HepG2 (cell line): Measurements from ENCODE around the gene DGCR8. TPM values are rescaled to one million over a fixed set of nuclear protein-coding genes. Genes with fewer than 3 reads are reported as not detected.

Experiments
- ASH2L ChIP-seq: fragments of 300-600, 200-600 bp; sonication (generic); IDR thresholded peaks from 2 replicates; pipeline ENCODE4 v1.7.0; 2017; ENCODE audit warnings: low read depth, mild to moderate bottlenecking, moderate library complexity, mixed read lengths, low read length; ENCODE audit not compliant: insufficient read length
- DNMT3B ChIP-seq: conservative IDR thresholded peaks from 2 replicates; pipeline ENCODE4 v1.6.1; 2016; ENCODE audit warnings: missing biosample characterization, control low read depth
- FOXP1 ChIP-seq, 2 experiments: fragments of 450-650 bp in 1 of 2; IDR thresholded peaks; 2 replicates each; pipeline ENCODE4 v1.6.1; 2017 to 2018; ENCODE audit warnings: antibody characterized with exemption in 1 of 2
- HHEX ChIP-seq: IDR thresholded peaks from 2 replicates; pipeline ENCODE4 v1.6.1; 2016; ENCODE audit warnings: control low read depth
- IRX3 ChIP-seq: sonication (generic); formaldehyde crosslinking; IDR thresholded peaks from 2 replicates; pipeline ENCODE4 v1.8.1; 2023; ENCODE audit warnings: mild to moderate bottlenecking, low read depth, missing genetic modification reagents, borderline replicate concordance
- MTA1 ChIP-seq: sonication (generic); formaldehyde crosslinking; IDR thresholded peaks from 2 replicates; pipeline ENCODE4 v1.4.0; 2020; ENCODE audit warnings: missing genetic modification reagents, mild to moderate bottlenecking, borderline replicate concordance
- POLR2A ChIP-seq, 2 experiments: IDR thresholded peaks; 2 replicates each; pipeline ENCODE4 v1.6.1; 2011; ENCODE audit warnings: low read depth in 2 of 2, low read length in 2 of 2, mild to moderate bottlenecking in 1 of 2, moderate library complexity in 1 of 2; ENCODE audit not compliant: insufficient read depth in 1 of 2
- SOX6 ChIP-seq, 2 experiments: fragments of 450-650 bp in 1 of 2; sonication (generic) in 1 of 2; formaldehyde crosslinking in 1 of 2; IDR thresholded peaks; 2 replicates each; pipeline versions ENCODE4 v1.4.0 to v1.6.1; 2017 to 2020; ENCODE audit warnings: antibody characterized with exemption in 1 of 2, mild to moderate bottlenecking in 1 of 2, missing genetic modification reagents in 1 of 2
- ZFAT ChIP-seq: sonication (generic); formaldehyde crosslinking; conservative IDR thresholded peaks from 2 replicates; pipeline ENCODE4 v1.8.1; 2023; ENCODE audit warnings: missing genetic modification reagents, inconsistent platforms
- ZFP62 ChIP-seq: sonication (generic); formaldehyde crosslinking; IDR thresholded peaks from 2 replicates; pipeline ENCODE4 v1.4.0; 2020; ENCODE audit warnings: missing genetic modification reagents
- ZNF274 ChIP-seq: sonication (generic); formaldehyde crosslinking; IDR thresholded peaks from 2 replicates; pipeline ENCODE4 v1.5.1; 2020; ENCODE audit warnings: mild to moderate bottlenecking, missing genetic modification reagents
- ZNF317 ChIP-seq: sonication (generic); formaldehyde crosslinking; IDR thresholded peaks from 2 replicates; pipeline ENCODE4 v1.5.0; 2020; ENCODE audit warnings: mild to moderate bottlenecking, missing genetic modification reagents
- ZNF430 ChIP-seq: sonication (generic); formaldehyde crosslinking; IDR thresholded peaks from 2 replicates; pipeline ENCODE4 v1.9.0; 2021; ENCODE audit warnings: mild to moderate bottlenecking, missing genetic modification reagents
- ZNF549 ChIP-seq: sonication (generic); formaldehyde crosslinking; IDR thresholded peaks from 2 replicates; pipeline ENCODE4 v1.5.0; 2020; ENCODE audit warnings: missing genetic modification reagents
- ZNF589 ChIP-seq: sonication (generic); formaldehyde crosslinking; conservative IDR thresholded peaks from 2 replicates; pipeline ENCODE4 v1.8.0; 2022; ENCODE audit warnings: mild to moderate bottlenecking, moderate library complexity, missing genetic modification reagents
- ZNF746 ChIP-seq: sonication (generic); formaldehyde crosslinking; IDR thresholded peaks from 2 replicates; pipeline ENCODE4 v1.8.0; 2022; ENCODE audit warnings: mild to moderate bottlenecking, missing genetic modification reagents
- ZNF788 ChIP-seq: sonication (generic); formaldehyde crosslinking; IDR thresholded peaks from 2 replicates; pipeline ENCODE4 v1.5.0; 2020; ENCODE audit warnings: mild to moderate bottlenecking, missing genetic modification reagents, borderline replicate concordance
- ZNF790 ChIP-seq: sonication (generic); formaldehyde crosslinking; IDR thresholded peaks from 2 replicates; pipeline ENCODE4 v1.8.0; 2022; ENCODE audit warnings: missing genetic modification reagents, mild to moderate bottlenecking, borderline replicate concordance
- polyA plus RNA-seq, 8 experiments: library from polyadenylated mRNA; depleted of rRNA in 3 of 8; stranded (reverse) in 7 of 8; unstranded in 1 of 8; fragments of >200 nt; fragmentation: Illumina TruSeq in 4 of 8; extraction: Trizol in 4 of 8; gene quantifications; 2 replicates each; pipeline versions ENCODE4 v1.2.1 to v1.2.3, GENCODE V29; 2011 to 2016; ENCODE audit warnings: low read depth in 4 of 8, missing spikeins in 1 of 8, mixed read lengths in 1 of 8; ENCODE audit not compliant: insufficient read depth in 1 of 8
- total RNA-seq, 5 experiments: library from RNA; depleted of rRNA; stranded (reverse); fragments of >200 nt; fragmentation: Illumina TruSeq; extraction: Trizol; gene quantifications; 2 replicates each; pipeline ENCODE4 v1.2.3, GENCODE V29; 2016; ENCODE audit warnings: low read depth in 1 of 5
- TF ChIP-seq, protein P1 (sequence below): sonication (generic); formaldehyde crosslinking; IDR thresholded peaks from 2 replicates; pipeline ENCODE4 v1.4.0; 2020; ENCODE audit warnings: missing genetic modification reagents
- TF ChIP-seq, protein P2 (sequence below): sonication (generic); formaldehyde crosslinking; IDR thresholded peaks from 2 replicates; pipeline ENCODE4 v1.8.1; 2023; ENCODE audit warnings: mild to moderate bottlenecking, missing genetic modification reagents, borderline replicate concordance
- TF ChIP-seq, protein P3 (sequence below): sonication (generic); formaldehyde crosslinking; IDR thresholded peaks from 2 replicates; pipeline ENCODE4 v1.9.0; 2022; ENCODE audit warnings: low read depth, missing genetic modification reagents
- TF ChIP-seq, protein P4 (sequence below): fragments of 450-650 bp; IDR thresholded peaks from 2 replicates; pipeline ENCODE4 v1.6.1; 2016
- TF ChIP-seq, protein P5 (sequence below): sonication (generic); formaldehyde crosslinking; IDR thresholded peaks from 2 replicates; pipeline ENCODE4 v1.4.0; 2020; ENCODE audit warnings: mild to moderate bottlenecking, missing genetic modification reagents

The DGCR8 gene
- total and polyA plus RNA-seq, 2 of the 13 experiments (the other 11 are each of a cell fraction or from before 2014, with no cell fraction given) = 10.2 to 23.2 TPM

DNA sequence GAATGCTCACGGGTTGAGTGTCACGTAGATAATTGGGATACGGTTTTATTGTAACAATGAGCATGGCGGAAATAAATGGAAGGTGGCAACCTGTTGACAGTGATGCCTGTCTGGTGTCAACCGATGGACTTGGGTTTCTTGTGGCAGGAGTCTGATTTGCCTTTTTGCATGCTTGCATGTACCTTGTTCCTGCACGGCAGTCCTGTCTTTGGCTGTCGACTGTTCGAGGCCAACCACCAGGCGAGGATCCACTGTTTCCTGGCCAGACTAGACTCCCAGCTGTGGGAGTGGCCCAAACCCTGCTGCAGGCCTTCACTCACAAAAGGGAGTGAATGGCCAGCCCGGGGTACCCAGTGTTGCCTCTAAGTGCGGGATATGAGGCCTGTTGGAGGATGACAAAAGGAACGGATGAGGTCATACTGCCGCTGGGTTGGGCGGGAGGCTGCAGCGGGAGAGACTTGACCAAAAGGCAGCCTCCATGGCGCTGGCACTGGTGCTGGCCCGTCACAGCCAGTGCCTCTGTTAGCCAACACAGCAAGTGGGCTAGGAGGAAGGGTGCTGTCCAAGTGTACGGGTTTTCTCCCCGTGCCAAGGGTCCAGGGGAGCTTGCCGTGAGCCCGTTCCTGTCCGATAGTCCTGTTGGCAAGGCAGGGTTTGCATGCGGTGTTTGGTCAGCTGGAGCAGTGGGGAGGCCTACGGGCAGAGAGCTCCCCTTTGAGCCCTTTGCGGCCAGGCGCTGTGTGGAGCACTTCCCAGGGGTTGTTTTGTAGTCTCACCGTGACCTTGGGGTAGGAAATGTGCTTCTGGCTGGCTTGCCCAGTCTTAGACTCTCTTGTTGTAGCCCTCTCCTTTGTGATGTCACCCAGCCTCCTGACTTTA, 974 bp downstream of the DGCR8 start (continued):
- TF ChIP-seq, protein P1, sequence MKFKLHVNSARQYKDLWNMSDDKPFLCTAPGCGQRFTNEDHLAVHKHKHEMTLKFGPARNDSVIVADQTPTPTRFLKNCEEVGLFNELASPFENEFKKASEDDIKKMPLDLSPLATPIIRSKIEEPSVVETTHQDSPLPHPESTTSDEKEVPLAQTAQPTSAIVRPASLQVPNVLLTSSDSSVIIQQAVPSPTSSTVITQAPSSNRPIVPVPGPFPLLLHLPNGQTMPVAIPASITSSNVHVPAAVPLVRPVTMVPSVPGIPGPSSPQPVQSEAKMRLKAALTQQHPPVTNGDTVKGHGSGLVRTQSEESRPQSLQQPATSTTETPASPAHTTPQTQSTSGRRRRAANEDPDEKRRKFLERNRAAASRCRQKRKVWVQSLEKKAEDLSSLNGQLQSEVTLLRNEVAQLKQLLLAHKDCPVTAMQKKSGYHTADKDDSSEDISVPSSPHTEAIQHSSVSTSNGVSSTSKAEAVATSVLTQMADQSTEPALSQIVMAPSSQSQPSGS (CRISPR knock-in tag) = no peak
- TF ChIP-seq, protein P2, sequence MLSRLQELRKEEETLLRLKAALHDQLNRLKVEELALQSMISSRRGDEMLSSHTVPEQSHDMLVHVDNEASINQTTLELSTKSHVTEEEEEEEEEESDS (CRISPR knock-in tag) = no peak
- TF ChIP-seq ZNF430 (CRISPR knock-in tag) (no peak), ZNF317 (CRISPR knock-in tag) (0 out of 2 replicates have a peak, but pooled peaks have one; percentile 48), ZNF589 (no peak), ZNF790 (CRISPR knock-in tag) (0 out of 2 replicates have a peak, but pooled peaks have one; percentile 22), SOX6 (IDR thresholded peaks at IDR 0.05) (no peak), SOX6 (CRISPR knock-in tag; IDR thresholded peaks at IDR 0.05) (peak; percentile 22; the same call in 1 of the 2 replicates), ZNF788 (CRISPR knock-in tag) (0 out of 2 replicates have a peak, but pooled peaks have one; percentile 22), POLR2A (IDR thresholded peaks at IDR 0.05; ENCODE audit: insufficient read depth in 1 of 2, low read depth in 2 of 2, low read length in 2 of 2) (peak in 1 of 2 experiments; percentile 41; a peak in 1 of 4 replicates), ZFP62 (CRISPR knock-in tag) (no peak), ZNF274 (CRISPR knock-in tag) (peak; percentile 36; the same call in 1 of the 2 replicates), DNMT3B (0 out of 2 replicates have a peak, but pooled peaks have one; percentile 21), IRX3 (CRISPR knock-in tag) (no peak), FOXP1 (IDR thresholded peaks at IDR 0.05) (no peak), FOXP1 (CRISPR knock-in tag; IDR thresholded peaks at IDR 0.05) (no peak), HHEX (CRISPR knock-in tag) (no peak), ZNF549 (CRISPR knock-in tag) (no peak), ZFAT (CRISPR knock-in tag) (no peak), MTA1 (CRISPR knock-in tag) (peak; percentile 55; the same call in 1 of the 2 replicates), ZNF746 (CRISPR knock-in tag) (no peak), ASH2L (no peak)
- TF ChIP-seq, protein P3, sequence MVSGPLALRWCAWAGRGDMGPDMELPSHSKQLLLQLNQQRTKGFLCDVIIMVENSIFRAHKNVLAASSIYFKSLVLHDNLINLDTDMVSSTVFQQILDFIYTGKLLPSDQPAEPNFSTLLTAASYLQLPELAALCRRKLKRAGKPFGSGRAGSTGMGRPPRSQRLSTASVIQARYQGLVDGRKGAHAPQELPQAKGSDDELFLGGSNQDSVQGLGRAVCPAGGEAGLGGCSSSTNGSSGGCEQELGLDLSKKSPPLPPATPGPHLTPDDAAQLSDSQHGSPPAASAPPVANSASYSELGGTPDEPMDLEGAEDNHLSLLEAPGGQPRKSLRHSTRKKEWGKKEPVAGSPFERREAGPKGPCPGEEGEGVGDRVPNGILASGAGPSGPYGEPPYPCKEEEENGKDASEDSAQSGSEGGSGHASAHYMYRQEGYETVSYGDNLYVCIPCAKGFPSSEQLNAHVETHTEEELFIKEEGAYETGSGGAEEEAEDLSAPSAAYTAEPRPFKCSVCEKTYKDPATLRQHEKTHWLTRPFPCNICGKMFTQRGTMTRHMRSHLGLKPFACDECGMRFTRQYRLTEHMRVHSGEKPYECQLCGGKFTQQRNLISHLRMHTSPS (CRISPR knock-in tag) = 0 out of 2 replicates have a peak, but pooled peaks have one; percentile 36
- TF ChIP-seq, protein P4, sequence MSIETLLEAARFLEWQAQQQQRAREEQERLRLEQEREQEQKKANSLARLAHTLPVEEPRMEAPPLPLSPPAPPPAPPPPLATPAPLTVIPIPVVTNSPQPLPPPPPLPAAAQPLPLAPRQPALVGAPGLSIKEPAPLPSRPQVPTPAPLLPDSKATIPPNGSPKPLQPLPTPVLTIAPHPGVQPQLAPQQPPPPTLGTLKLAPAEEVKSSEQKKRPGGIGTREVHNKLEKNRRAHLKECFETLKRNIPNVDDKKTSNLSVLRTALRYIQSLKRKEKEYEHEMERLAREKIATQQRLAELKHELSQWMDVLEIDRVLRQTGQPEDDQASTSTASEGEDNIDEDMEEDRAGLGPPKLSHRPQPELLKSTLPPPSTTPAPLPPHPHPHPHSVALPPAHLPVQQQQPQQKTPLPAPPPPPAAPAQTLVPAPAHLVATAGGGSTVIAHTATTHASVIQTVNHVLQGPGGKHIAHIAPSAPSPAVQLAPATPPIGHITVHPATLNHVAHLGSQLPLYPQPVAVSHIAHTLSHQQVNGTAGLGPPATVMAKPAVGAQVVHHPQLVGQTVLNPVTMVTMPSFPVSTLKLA = no peak
- TF ChIP-seq, protein P5, sequence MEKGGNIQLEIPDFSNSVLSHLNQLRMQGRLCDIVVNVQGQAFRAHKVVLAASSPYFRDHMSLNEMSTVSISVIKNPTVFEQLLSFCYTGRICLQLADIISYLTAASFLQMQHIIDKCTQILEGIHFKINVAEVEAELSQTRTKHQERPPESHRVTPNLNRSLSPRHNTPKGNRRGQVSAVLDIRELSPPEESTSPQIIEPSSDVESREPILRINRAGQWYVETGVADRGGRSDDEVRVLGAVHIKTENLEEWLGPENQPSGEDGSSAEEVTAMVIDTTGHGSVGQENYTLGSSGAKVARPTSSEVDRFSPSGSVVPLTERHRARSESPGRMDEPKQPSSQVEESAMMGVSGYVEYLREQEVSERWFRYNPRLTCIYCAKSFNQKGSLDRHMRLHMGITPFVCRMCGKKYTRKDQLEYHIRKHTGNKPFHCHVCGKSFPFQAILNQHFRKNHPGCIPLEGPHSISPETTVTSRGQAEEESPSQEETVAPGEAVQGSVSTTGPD (CRISPR knock-in tag) = no peak
